Transverse colon (tissue), 3 donors: ENCODE data around the gene SEMA3A.

Experiments
- POLR2A ChIP-seq: fragments of 450-650 bp; IDR thresholded peaks from one replicate; pipeline ENCODE4 v1.6.1; 2016; ENCODE audit warnings: antibody characterized with exemption, mild to moderate bottlenecking, moderate library complexity
- TF ChIP-seq, protein P1 (sequence below), 5 experiments: fragments of 200-600 bp in 3 of 5; fragments of 450-650 bp in 2 of 5; sonication (generic) in 3 of 5; IDR thresholded peaks; 1 replicate in 2 of 5; 2 replicates in 3 of 5; pipeline ENCODE4 v1.5.1; 2016 to 2017; ENCODE audit warnings: antibody characterized with exemption in 5 of 5, inconsistent platforms in 3 of 5, mild to moderate bottlenecking in 2 of 5, moderate library complexity in 1 of 5

DNA sequence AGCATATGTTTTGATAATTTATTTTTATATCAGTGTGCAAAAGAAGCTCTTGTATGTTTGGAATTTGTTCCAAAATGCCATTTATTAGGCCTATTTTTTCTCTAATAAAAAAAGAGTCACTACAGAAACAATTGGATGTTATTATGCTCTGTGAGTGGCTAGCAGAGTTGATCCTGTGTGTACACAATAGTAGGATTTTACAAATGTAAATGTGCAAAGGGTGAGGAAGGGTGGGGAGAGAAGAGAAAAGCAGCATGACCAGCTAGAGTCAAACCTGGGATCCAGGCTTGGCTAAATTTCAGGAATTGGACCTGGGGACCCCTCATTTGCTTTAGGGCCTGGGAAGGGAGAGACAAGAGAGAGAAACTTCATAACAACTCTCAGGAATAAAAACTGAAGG lies 32.5 kb downstream of the SEMA3A start:
- TF ChIP-seq, protein P1, sequence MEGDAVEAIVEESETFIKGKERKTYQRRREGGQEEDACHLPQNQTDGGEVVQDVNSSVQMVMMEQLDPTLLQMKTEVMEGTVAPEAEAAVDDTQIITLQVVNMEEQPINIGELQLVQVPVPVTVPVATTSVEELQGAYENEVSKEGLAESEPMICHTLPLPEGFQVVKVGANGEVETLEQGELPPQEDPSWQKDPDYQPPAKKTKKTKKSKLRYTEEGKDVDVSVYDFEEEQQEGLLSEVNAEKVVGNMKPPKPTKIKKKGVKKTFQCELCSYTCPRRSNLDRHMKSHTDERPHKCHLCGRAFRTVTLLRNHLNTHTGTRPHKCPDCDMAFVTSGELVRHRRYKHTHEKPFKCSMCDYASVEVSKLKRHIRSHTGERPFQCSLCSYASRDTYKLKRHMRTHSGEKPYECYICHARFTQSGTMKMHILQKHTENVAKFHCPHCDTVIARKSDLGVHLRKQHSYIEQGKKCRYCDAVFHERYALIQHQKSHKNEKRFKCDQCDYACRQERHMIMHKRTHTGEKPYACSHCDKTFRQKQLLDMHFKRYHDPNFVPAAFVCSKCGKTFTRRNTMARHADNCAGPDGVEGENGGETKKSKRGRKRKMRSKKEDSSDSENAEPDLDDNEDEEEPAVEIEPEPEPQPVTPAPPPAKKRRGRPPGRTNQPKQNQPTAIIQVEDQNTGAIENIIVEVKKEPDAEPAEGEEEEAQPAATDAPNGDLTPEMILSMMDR (IDR thresholded peaks at IDR 0.05), result no peak
- TF ChIP-seq POLR2A, result no peak
